ENCODE results near the gene GEMIN2.

DNA sequence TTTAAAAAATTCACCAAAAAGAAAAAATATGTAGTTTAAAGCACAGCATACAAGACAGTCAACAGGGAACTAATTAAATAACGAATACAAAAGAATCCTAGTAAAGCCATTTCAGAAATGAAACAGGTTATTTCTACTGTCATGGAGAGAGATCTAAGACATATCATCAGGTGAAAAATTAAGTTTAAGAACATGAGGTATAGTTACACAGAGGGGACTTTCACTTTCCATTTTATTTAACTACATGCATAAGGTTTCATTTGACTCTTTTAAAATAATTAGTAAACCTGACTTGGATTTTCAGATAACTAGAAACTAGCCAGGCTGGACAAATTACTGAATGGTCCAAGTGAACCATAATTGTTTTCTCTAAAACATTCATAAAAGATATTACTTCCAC lies 22.4 kb upstream of the GEMIN2 start:
- TF ChIP-seq, protein P1, sequence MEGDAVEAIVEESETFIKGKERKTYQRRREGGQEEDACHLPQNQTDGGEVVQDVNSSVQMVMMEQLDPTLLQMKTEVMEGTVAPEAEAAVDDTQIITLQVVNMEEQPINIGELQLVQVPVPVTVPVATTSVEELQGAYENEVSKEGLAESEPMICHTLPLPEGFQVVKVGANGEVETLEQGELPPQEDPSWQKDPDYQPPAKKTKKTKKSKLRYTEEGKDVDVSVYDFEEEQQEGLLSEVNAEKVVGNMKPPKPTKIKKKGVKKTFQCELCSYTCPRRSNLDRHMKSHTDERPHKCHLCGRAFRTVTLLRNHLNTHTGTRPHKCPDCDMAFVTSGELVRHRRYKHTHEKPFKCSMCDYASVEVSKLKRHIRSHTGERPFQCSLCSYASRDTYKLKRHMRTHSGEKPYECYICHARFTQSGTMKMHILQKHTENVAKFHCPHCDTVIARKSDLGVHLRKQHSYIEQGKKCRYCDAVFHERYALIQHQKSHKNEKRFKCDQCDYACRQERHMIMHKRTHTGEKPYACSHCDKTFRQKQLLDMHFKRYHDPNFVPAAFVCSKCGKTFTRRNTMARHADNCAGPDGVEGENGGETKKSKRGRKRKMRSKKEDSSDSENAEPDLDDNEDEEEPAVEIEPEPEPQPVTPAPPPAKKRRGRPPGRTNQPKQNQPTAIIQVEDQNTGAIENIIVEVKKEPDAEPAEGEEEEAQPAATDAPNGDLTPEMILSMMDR (IDR thresholded peaks at IDR 0.05), result no peak
- no peak for TF ChIP-seq POLR2A (IDR thresholded peaks at IDR 0.05)
- no peak for TF ChIP-seq POLR2AphosphoS5 (IDR thresholded peaks at IDR 0.05)

Data from stomach (tissue), 4 donors.